ENCODE data around the gene PDIA2.

Gene PDIA2

DNA sequence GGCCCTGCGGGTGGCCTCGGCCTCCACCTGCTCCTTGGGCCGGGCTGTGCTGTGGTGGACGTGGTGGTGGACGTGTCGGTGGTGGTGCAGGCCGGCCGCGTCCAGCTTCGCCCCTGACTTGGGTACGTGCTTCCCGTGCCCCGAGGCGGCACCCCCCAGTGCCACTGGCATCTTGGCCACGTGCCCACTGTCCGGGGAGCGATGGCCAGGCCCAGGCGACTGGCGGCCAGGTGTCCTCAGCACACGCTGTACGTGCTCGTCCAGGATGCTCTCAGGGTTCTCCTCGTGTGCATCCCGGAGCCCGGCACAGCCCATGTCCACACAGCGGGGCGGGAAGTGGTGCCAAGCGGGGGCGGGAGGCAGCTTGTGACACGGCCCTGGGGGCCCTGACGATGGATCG lies 14.9 kb downstream of the PDIA2 start:
- Mint-ChIP-seq H3K9me3 (no peaks in the 10 kb centered on the region), H3K36me3 (peaks cover 32% of the 10 kb centered on the region), H3K4me1 (no peaks in the 10 kb centered on the region)

DNA sequence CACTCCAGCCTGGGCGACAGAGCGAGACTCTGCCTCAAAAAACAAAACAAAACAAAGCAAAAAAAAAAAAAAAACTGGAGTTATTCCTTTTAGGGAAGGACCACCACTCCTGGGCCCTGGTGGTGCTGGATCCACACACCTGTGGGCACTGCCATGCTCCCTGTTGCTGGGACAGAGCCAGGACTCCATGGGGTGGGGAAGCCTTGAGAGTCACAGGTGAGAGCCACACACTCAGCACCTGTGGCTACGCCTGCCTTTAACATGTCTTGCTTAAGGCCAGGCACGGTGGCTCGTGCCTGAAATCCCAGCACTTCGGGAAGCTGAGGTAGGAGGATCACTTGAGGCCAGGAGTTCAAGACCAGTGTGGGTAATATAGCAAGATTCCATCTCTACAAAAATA lies 18.3 kb downstream of the PDIA2 start:
- Mint-ChIP-seq H3K27ac (no peak overlapping the region), H3K36me3 (peaks cover 41% of the 10 kb centered on the region), H3K4me1 (no peaks in the 10 kb centered on the region), H3K27me3 (no peaks in the 10 kb centered on the region), H3K9me3 (no peaks in the 10 kb centered on the region), H3K4me3 (no peak overlapping the region)
- ATAC-seq, result no peak

More for the DNA sequence above, 14.9 kb downstream of the PDIA2 start:
- ATAC-seq, result no peak
- Mint-ChIP-seq H3K4me3 (no peak overlapping the region), H3K27ac (no peak overlapping the region), H3K27me3 (no peaks in the 10 kb centered on the region)

DNA sequence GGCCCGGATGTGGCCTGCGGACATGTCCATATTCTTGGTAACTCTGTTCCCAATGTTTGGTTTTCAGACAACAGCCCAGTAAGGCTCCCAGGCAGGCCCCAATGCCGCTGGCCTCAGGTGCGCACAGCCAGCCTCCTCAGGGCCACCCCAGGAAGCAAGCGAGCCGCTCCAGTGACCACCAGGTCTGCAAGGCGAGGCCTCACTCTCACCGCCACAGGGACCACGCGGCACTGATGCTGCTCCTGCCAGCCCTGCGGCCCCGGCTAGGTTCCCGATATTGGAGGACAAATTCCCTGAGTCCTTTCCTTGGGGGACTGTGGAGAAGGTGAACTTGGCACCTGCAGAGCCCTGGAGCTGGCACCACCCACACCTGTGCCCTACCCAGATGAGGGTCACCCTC lies 19.0 kb downstream of the PDIA2 start:
- ATAC-seq, result no peak
- H3K4me3 Mint-ChIP-seq, result no peak overlapping the region
- H3K36me3 Mint-ChIP-seq, result peaks cover 44% of the 10 kb centered on the region
- H3K27ac Mint-ChIP-seq, result no peak overlapping the region
- no peaks in the 10 kb centered on the region for H3K27me3 Mint-ChIP-seq
- H3K4me1 Mint-ChIP-seq, result peaks cover 7% of the 10 kb centered on the region
- H3K9me3 Mint-ChIP-seq, result no peaks in the 10 kb centered on the region

DNA sequence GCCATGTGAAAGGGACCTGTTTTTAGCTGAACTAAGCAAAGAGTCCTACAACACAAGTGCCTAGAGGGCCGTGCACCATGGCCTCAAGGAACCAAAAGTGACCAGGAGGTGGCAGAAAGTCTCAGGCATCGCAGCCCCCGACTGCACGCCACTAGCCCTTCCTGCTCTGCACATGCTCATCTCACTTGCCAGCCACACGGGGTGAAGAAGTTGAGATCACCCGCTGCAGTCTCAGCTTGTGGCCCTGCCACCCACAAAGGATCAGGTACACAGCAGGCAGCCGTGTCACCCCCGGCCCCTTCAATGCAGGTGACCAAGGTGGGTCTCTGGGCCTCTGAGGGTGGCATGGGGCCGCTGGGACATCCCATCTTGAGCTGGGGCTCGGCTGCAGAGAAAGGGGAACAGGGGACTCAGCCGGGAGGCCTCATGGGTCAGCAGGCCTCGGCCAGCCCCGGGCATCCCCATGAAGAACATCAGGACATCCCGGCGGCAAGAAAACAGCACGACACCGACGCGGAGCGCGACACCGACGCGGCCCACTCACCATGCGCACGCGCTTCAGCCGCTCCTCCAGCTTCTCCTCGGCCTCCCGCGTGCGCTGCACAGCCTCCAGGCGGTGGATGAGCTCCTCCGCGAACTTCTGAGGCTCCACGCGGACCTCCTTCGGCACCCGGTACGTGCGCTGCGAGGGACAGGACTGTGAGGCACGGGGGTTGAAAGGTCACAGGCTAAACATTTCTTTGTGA lies 21.0 kb downstream of the PDIA2 start:
- H3K27ac Mint-ChIP-seq, result no peak overlapping the region
- H3K27me3 Mint-ChIP-seq, result no peaks in the 10 kb centered on the region
- peaks cover 47% of the 10 kb centered on the region for H3K36me3 Mint-ChIP-seq
- ATAC-seq, result no peak
- no peak overlapping the region for H3K4me3 Mint-ChIP-seq
- no peaks in the 10 kb centered on the region for H3K9me3 Mint-ChIP-seq
- peaks cover 16% of the 10 kb centered on the region for H3K4me1 Mint-ChIP-seq

DNA sequence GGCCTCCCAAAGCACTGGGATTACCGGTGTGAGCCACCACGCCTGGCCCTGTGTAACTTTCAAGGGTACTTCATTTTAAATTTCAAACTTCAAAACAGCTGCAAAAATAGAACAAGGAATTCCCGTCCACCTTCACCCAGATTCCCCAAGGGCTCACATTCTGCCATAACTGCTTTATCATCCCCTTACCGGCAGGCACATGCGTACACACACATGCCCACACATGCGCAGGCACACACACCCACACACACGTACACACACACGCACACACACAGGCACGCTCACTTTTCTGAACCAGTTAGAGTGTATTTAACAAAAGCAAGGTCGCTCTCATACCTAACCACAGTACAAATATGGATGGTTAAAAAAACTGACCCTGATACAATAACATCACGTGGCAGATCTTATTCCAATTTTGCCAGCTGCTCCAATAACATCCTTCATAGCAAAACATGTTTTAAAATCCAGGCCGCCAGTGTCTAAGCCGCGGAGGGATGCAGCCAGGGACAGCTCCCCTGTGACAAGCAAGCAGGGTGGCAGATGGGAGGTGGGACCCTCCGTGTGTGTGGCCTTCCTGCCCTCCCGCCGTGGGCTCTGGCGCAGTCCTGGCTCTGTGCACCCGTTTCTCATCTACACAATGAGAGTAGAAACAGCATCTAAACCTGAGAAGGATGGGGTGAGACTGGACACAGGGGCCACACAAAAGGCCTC lies 23.1 kb downstream of the PDIA2 start:
- Mint-ChIP-seq H3K4me1 (peaks cover 24% of the 10 kb centered on the region), H3K27ac (no peak overlapping the region), H3K27me3 (no peaks in the 10 kb centered on the region), H3K36me3 (peaks cover 63% of the 10 kb centered on the region), H3K9me3 (no peaks in the 10 kb centered on the region), H3K4me3 (no peak overlapping the region)
- no peak for ATAC-seq

DNA sequence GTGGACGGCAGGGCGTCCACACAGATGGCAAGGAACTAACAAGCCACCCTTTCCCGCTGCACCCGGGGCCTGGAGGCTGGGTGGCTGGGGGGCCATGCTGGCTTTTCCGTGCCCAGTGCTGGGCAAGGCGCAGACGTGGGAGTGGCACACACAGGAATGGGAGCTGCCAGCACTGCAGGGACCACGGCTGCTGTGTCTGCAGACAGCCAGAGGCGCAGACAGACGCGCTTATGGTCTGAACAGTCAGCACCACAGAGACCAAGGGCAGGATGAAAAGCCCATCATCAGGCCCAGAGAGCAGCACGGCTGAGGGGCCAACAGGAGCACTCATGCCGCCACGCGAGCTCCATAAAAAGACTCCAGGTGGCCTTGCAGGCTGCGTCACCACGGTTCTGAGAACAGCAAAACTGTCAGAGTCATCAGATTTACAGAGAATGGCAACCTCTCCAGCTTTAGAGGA lies 24.0 kb downstream of the PDIA2 start:
- Mint-ChIP-seq H3K27ac (no peak overlapping the region), H3K36me3 (peaks cover 72% of the 10 kb centered on the region), H3K4me1 (peaks cover 24% of the 10 kb centered on the region)

DNA sequence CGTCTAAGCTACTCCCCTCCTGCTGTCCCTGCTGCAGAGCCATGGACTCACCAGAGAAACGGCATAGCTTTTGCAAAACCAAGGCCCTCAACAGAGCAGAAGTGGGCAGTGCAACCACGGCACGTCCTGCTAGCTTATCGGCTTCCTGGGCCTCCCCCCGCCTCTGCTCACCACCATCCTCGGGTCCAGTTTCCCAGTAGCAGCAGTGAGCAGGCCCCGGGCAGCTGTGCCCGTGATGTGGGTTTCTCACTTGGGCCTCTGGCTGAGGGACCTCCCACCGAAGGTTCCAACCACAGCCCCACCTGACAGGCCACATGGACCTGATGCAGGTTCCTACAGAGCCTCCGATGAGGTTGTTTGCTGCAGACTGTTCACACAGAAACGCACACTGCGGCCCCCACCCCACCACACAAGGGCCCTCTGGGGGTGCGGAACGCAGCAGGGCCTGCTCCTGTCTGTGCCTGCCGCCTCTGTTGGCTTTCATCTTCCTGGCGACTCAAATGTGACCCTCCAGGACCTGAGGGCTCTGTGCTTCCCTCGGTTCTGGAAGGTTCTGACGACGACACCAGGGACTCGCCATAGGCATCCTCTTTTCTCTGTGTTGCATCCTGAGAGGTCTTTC lies 24.8 kb downstream of the PDIA2 start:
- Mint-ChIP-seq H3K36me3 (peaks cover 79% of the 10 kb centered on the region), H3K9me3 (no peaks in the 10 kb centered on the region), H3K4me1 (peaks cover 24% of the 10 kb centered on the region), H3K27ac (no peak overlapping the region), H3K4me3 (no peak overlapping the region), H3K27me3 (no peaks in the 10 kb centered on the region)
- ATAC-seq, result peak; percentile 62

More for the DNA sequence above, 24.0 kb downstream of the PDIA2 start:
- H3K9me3 Mint-ChIP-seq, result no peaks in the 10 kb centered on the region
- no peak overlapping the region for H3K4me3 Mint-ChIP-seq
- no peak for ATAC-seq
- no peaks in the 10 kb centered on the region for H3K27me3 Mint-ChIP-seq

DNA sequence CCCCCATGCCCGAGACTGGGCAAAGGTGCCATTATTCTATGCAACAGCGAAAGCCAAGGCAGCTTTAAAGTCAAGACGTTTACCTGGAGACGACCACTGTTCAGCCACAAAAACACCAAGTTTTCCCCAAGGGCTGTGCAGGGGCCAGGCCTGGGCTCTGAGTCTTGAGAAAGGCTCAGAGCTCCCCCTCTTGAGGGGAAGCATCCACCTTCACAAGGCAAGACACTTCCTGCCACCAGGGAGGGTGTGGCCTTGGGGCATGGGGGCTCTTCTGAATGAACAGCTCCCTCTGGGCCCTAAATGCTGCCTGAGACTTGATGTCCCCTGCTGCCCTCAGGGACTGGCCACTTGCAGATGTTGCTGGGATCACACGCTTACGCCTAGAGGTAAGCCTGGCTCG lies 26.5 kb downstream of the PDIA2 start:
- Mint-ChIP-seq H3K27me3 (no peaks in the 10 kb centered on the region), H3K4me3 (no peak overlapping the region), H3K9me3 (no peaks in the 10 kb centered on the region), H3K4me1 (peaks cover 24% of the 10 kb centered on the region), H3K27ac (peak overlapping the region; percentile 6), H3K36me3 (peaks cover 65% of the 10 kb centered on the region)
- no peak for ATAC-seq

DNA sequence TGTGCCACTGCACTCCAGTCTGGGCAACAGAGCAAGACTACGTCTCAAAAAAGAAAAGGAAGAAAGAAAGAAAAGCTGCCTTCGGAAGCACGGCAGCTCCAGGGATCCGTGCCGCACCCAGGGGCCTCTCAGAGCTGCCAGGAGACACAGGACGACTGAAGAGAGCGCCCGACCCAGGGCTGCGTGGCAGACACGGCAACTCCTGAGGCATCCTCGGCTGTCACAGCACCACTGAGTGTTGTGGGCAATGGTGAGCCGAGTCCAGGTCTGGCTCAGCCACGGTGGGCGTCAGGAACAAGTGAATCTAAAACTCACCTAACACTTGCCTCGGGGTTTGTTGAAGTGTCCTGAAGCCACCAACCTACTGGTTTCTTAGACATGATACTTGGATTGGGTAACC lies 28.8 kb downstream of the PDIA2 start:
- no peaks in the 10 kb centered on the region for H3K9me3 Mint-ChIP-seq
- H3K36me3 Mint-ChIP-seq, result peaks cover 61% of the 10 kb centered on the region
- H3K4me3 Mint-ChIP-seq, result no peak overlapping the region
- peaks cover 27% of the 10 kb centered on the region for H3K4me1 Mint-ChIP-seq
- no peak for ATAC-seq
- peak overlapping the region; percentile 30 for H3K27ac Mint-ChIP-seq
- H3K27me3 Mint-ChIP-seq, result no peaks in the 10 kb centered on the region

DNA sequence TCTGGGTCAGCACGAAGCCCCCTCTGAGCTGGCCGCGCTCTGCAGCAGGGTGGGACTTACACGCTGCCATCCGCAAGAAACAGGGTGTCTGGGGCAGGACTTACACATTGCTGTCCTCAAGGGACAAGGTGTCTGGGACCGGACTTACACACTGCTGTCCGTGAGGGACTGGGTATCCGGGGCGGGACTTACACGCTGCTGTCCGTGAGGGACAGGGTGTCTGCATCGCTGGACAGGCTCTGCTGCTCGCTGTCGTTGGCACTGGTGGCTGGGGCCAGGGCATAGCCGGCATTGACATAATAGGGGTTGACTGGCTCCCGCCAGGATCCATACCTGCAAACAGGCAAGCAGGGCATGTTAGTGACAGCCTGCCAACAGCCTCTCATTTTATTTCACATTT lies 31.4 kb downstream of the PDIA2 start:
- Mint-ChIP-seq H3K36me3 (peaks cover 40% of the 10 kb centered on the region), H3K4me3 (no peak overlapping the region), H3K9me3 (no peaks in the 10 kb centered on the region), H3K4me1 (peaks cover 13% of the 10 kb centered on the region), H3K27me3 (no peaks in the 10 kb centered on the region), H3K27ac (no peak overlapping the region)
- ATAC-seq, result no peak

DNA sequence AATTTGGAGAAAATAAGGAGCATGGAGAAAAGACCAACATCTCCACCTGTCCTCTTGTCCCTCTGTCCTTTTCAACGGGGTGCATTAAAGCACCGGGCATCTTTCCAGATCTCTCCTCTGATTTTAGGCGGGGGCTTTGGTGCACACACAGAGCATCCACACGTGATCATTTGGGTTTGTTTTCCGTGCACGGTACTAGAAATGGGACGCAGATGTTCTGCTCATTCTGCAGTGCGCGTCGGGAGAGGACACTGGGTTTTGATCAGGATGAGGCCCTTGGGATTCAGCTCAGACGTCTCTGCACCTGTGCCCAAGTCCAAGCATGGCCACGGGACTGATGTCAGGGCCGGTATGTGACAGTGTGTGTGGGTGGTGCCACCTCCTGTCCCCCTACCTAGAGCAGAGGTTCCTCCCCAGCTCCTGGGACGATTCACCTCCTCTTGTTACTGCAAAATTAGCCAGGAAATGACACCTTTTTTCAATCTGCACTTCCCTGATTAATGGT lies 31.9 kb downstream of the PDIA2 start:
- ATAC-seq, result no peak
- peaks cover 38% of the 10 kb centered on the region for H3K36me3 Mint-ChIP-seq
- H3K27me3 Mint-ChIP-seq, result no peaks in the 10 kb centered on the region
- no peak overlapping the region for H3K4me3 Mint-ChIP-seq
- peaks cover 12% of the 10 kb centered on the region for H3K4me1 Mint-ChIP-seq
- no peaks in the 10 kb centered on the region for H3K9me3 Mint-ChIP-seq
- H3K27ac Mint-ChIP-seq, result no peak overlapping the region

DNA sequence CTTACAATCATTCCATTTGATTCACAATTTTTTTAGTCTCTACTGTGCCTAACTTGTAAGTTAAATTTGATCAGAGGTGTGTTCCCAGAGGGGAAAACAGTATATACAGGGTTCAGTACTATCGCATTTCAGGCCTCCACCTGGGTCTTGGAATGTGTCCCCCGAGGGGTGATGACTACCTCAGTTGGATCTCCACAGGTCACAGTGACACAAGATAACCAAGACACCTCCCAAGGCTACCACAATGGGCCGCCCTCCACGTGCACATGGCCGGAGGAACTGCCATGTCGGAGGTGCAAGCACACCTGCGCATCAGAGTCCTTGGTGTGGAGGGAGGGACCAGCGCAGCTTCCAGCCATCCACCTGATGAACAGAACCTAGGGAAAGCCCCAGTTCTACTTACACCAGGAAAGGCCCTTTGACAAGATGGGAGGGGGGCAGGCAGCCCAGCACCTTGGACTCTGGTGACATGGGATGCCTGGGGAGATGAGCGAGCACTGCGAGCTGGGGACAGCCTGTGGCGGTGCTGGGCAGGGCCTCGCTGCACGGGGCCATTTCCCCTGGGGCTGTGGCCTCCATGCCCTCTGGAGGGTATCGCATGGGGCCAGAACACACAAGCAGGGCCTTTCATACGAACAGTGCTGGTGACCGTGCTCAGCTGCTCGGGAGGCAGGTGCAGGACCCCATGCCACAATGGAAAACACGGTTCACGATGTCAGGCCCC lies 33.9 kb downstream of the PDIA2 start:
- Mint-ChIP-seq H3K4me1 (peaks cover 16% of the 10 kb centered on the region), H3K9me3 (no peaks in the 10 kb centered on the region), H3K36me3 (peaks cover 27% of the 10 kb centered on the region), H3K4me3 (no peak overlapping the region), H3K27ac (no peak overlapping the region), H3K27me3 (no peaks in the 10 kb centered on the region)
- ATAC-seq, result no peak

DNA sequence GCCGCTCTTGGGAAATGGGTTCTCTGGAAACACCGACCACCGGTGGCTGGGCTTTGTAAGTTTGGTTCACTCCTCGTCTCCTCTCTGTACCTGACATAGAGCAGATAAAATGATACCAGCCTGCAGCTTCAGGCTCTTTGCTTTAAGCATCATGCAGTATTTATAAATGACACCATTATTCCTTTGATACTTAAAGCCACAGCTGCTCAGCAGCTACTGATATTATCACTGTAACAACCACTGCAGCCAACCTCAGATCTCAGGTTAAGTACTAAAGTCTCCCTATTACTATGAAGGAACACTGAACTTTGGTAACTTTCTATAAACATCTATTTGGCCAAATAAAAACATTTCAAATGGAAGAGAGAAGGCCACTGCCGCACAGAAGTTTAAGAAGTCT lies 34.6 kb downstream of the PDIA2 start:
- no peak for ATAC-seq
- Mint-ChIP-seq H3K9me3 (no peaks in the 10 kb centered on the region), H3K4me1 (peaks cover 20% of the 10 kb centered on the region), H3K27me3 (no peaks in the 10 kb centered on the region), H3K36me3 (peaks cover 21% of the 10 kb centered on the region), H3K4me3 (no peak overlapping the region), H3K27ac (no peak overlapping the region)

DNA sequence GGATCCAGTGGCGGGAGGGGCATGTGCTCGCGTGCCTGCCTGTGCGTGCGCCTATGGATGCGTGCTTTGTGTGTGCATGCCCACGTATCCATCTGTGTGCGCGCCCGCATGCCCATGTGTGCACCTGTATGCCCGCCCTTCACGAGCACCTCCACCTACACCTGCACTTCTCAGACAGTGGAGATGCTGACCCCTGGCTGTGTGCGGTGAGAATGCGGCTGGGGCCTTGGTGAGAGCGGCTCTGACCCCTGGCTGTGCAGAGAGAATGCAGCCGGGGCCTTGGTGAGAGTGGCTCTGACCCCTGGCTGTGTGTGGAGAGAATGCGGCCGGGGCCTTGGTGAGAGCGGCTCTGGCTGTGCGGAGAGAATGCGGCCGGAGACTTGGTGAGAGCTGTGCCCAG lies 35.7 kb downstream of the PDIA2 start:
- no peaks in the 10 kb centered on the region for H3K9me3 Mint-ChIP-seq
- H3K27ac Mint-ChIP-seq, result no peak overlapping the region
- H3K4me3 Mint-ChIP-seq, result no peak overlapping the region
- peaks cover 28% of the 10 kb centered on the region for H3K4me1 Mint-ChIP-seq
- no peaks in the 10 kb centered on the region for H3K27me3 Mint-ChIP-seq
- ATAC-seq, result no peak
- peaks cover 16% of the 10 kb centered on the region for H3K36me3 Mint-ChIP-seq

DNA sequence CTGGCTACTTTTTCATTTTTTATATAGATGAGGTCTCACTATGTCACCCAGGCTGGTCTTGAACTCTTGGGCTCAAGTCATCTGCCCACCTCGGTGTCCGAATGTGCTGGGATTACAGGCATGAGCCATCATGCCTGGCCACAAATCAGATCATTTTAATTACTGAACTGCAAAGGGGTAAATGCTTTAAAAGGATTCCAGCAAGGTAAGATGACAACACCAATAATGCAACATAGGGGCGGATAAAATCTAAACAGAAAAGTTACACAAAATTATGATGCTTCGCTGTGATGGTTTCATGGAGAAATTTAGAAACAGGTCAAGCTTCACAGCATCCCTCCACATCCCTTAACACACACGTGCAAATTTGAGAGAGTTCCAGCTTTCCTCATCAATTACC lies 37.2 kb downstream of the PDIA2 start:
- peaks cover 44% of the 10 kb centered on the region for H3K4me1 Mint-ChIP-seq
- no peak overlapping the region for H3K4me3 Mint-ChIP-seq
- peaks cover 16% of the 10 kb centered on the region for H3K36me3 Mint-ChIP-seq
- no peaks in the 10 kb centered on the region for H3K27me3 Mint-ChIP-seq
- peak overlapping the region; percentile 53 for H3K27ac Mint-ChIP-seq
- H3K9me3 Mint-ChIP-seq, result no peaks in the 10 kb centered on the region
- ATAC-seq, result no peak

Data from stimulated activated memory B cell treated with anti-CD40 and anti-IgM and Interleukin-4, amounts not matched to agents 10 μg/mL and 1 μg/mL and 100 μg/mL, for 72 hours (primary cell).